OCI-LY7 (cell line): ENCODE data around the gene DGCR8.
A peak's percentile ranks its signal among the peaks of the same experiment; 100 is the strongest.

ENCODE experiments used
- CTCF ChIP-seq: fragments of 200-600 bp; sonication (generic); conservative IDR thresholded peaks from 2 replicates; pipeline ENCODE4 v1.5.1; 2014; ENCODE audit warnings: mild to moderate bottlenecking, antibody characterized with exemption, low read length, moderate library complexity, mixed read lengths
- EZH2phosphoT487 ChIP-seq: fragments of 200-600 bp; sonication (generic); IDR thresholded peaks from 2 replicates; pipeline ENCODE4 v1.6.1; 2018; ENCODE audit warnings: low read depth, borderline replicate concordance, mild to moderate bottlenecking, mixed run types, antibody characterized with exemption, low read length, moderate library complexity, mixed read lengths

GRCh38 chr22:20131859-20132685, 52.0 kb downstream of the DGCR8 start:
- peak; percentile 74; the same call in 1 of the 2 replicates for TF ChIP-seq EZH2phosphoT487
- TF ChIP-seq CTCF = no peak
